Measurements from ENCODE around the gene IPO4.
"Not testable (repeated sequence)": the region's sequence is repeated elsewhere in the genome, so short reads cannot be mapped to it uniquely, and the experiment has no call there.

The IPO4 gene, protein sequence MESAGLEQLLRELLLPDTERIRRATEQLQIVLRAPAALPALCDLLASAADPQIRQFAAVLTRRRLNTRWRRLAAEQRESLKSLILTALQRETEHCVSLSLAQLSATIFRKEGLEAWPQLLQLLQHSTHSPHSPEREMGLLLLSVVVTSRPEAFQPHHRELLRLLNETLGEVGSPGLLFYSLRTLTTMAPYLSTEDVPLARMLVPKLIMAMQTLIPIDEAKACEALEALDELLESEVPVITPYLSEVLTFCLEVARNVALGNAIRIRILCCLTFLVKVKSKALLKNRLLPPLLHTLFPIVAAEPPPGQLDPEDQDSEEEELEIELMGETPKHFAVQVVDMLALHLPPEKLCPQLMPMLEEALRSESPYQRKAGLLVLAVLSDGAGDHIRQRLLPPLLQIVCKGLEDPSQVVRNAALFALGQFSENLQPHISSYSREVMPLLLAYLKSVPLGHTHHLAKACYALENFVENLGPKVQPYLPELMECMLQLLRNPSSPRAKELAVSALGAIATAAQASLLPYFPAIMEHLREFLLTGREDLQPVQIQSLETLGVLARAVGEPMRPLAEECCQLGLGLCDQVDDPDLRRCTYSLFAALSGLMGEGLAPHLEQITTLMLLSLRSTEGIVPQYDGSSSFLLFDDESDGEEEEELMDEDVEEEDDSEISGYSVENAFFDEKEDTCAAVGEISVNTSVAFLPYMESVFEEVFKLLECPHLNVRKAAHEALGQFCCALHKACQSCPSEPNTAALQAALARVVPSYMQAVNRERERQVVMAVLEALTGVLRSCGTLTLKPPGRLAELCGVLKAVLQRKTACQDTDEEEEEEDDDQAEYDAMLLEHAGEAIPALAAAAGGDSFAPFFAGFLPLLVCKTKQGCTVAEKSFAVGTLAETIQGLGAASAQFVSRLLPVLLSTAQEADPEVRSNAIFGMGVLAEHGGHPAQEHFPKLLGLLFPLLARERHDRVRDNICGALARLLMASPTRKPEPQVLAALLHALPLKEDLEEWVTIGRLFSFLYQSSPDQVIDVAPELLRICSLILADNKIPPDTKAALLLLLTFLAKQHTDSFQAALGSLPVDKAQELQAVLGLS

DNA sequence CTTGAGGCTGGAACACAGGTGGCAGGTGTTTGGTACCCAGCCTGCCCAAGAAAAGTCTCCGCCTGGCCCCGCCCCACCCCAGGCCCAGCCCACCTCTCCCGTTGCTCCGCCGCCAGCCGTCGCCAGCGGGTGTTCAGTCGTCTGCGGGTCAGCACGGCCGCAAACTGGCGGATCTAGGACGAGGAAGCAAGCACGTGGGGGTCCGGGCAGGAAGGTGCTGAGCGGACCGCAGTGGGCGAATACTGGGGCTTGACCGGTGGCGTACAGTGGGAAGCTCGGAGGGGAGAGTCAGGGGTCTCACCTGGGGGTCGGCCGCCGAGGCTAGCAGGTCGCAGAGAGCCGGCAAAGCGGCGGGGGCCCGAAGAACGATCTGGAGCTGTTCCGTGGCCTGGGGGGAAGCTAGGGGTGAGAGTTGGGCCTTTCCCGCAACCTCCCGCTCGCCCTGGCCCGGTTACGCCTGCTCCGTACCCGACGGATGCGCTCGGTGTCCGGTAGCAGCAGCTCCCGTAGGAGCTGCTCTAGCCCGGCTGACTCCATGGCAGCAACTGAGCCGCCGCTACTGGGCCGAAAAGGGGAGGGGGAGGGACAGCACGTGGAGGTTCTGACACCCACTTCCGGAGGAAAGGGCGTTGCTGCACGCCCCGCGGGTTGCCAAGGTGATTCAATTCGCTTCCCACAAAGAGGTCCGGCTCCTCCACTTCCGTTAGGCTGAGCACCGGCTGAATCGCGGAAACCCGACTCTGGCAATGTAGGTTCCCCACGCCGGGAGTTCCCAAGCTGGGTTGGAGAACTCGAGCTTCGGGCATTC lies at the start of gene IPO4:
TSS of gene IPO4 (minus strand) at position 566 of the 808 bp plus-strand sequence. CDS start at position 537, 29 bp downstream.
- DNase-seq = peak; percentile 66 to 97 (median 93)

DNA sequence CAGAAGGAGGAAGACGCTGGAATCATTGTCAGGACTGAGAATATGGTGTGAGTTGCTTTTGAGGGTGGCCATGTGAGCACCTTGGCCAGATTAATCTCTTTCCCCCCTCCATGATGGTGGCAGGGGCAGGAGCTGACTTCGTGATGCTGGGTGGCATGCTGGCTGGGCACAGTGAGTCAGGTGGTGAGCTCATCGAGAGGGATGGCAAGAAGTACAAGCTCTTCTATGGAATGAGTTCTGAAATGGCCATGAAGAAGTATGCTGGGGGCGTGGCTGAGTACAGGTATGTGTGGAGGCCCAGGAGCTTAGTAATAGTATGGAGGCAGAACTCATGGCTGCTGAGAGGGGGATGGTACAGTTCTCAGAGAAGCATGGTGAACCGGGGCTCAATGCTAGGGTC lies 49.5 kb upstream of the IPO4 start:
- no peak for DNase-seq

DNA sequence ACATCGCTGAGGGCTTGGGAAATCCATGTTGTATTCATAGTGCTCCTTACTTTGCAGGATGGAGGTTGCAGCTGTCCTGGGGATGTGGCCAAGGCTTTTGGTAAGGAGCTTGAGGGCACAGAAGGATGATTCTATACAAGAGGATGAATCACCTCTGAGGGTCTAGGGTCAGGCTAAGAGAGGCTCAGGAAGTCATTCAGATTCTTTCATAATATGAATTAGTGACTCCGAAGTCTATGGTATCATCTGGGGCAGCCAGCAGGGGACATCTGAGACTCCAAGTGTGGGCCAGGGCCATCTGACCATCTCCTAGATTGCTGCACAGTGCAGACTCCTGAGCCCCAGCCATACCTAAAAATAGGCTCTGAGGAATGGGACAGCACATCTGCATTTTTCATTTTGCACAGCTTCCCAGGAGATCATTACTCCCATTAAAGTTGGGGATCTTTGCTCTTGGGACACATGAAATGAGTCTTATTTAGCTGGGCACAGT lies 48.9 kb upstream of the IPO4 start:
- DNase-seq = no peak

DNA sequence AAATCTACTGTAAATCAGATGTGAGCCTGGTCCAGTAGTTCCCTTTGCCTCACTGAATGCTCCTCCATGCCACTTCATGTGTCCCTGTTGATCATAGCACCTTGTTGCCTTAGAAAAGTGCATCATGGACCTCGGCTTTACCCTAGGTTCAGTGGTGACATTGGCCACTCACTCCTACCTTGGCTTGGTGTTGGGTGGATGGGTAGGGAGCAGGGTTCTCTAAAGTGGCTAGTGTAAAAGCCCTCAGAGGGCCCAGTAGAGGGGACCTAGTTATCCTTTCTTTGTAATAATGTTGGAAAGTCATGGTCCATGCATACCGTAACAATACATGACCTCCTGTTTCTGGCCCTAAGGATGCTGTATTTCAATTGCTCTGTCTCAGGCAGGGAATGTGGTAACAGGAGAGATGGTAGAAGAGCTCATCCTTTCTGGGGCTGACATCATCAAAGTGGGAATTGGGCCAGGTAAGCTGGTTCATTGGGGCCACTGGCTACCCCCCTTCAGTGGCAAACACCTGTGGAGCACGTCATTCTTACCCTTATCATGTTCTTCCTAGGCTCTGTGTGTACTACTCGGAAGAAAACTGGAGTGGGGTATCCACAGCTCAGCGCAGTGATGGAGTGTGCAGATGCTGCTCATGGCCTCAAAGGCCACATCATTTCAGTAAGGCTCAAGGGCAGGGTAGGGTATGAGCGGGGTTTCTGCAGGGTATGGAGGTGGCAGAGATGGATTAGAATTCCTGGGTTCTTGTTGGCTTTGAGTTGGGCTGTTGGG lies 48.3 kb upstream of the IPO4 start:
- DNase-seq = no peak

DNA sequence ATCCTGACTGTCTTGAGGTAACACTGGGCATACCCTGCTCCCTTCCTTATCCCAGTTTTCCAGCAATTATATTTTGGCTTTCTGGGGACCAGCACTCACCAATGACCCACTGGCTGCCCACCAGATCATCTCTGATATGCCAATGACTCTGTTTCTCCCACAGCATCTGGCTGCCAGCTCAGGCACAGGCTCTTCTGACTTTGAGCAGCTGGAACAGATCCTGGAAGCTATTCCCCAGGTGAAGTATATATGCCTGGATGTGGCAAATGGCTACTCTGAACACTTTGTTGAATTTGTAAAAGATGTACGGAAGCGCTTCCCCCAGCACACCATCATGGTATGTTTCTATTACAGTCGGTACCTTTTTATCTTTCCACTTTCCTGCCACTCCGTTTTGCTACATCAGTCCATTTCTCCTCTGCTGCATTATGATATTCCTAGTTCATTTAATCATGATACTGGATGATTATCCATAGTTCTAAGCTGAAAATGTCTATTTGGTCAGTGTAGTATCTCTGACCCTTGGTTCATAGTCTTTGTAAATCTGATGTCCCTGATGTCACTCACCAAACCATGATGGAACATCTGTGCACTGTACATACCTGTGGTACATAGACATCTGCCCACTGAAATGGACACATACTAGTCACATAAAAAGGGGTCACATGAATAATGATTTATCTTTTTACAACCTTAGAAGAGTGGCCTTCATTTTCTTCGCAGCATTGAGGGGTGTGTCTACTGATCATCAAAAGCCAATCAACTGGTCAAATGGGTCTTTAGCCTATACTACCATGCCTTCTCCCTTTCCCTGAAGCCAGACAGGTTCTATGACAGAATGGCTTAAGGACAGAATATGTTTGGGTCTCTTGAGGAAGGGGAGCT lies 47.4 kb upstream of the IPO4 start:
- DNase-seq = no peak

DNA sequence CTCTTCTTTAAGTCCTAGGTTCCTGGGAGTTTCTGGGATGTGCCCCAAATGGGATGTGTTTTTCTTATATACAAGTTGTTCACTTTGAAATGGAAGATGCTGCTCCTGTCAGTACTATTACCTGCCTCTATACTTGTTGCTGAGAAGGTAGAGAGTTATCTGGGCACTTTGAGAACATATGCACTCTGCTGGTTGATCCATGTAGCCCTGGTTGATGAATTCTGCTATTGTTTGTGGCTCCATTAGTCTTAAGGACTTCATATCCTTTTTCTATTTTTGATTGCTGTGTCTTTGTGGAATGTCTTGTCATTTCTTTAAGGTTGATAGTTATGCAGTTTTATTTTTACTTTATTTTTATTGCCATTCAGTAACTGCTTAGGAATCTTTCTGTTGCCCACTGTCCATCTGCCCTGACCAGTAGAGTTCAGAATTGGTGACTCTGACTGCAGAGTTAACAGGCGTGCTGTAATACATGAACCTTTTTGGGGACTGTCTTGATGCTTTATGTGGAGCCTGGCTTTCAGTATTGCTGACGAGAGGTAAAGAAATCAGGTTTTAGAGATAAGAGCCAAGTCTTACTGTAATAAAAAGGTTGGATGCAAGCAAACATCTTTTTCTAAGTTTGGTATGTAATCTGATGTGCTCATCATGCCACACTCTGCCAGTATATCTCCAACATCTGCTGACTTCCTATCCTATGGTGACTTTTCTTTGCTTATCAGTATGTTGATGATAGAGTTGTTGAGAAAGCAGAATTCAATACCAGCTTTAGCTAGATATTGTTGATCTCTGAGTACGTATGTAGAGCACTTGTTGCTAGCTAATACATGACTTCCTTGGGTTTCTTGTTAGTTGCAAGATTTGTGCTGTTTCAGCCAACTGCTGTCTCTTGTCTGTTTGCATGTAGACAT lies 45.7 kb upstream of the IPO4 start:
- DNase-seq = no peak

DNA sequence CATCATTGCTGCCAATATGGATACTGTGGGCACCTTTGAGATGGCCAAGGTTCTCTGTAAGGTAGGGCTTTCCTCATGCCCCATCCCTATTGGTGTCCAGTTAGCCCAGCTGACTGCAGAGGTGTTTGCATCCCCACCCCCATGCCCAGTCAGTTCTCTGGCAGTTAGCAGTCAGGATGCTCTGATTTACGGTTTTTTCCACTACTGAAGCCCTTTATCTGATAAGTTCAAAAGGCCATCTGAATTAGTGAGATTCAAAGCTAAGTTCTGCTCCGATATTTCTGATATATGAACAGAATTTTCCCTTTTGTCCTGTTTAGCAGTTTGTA lies 44.9 kb upstream of the IPO4 start:
- peak in 1 of 58 donors; percentile 12 for DNase-seq

DNA sequence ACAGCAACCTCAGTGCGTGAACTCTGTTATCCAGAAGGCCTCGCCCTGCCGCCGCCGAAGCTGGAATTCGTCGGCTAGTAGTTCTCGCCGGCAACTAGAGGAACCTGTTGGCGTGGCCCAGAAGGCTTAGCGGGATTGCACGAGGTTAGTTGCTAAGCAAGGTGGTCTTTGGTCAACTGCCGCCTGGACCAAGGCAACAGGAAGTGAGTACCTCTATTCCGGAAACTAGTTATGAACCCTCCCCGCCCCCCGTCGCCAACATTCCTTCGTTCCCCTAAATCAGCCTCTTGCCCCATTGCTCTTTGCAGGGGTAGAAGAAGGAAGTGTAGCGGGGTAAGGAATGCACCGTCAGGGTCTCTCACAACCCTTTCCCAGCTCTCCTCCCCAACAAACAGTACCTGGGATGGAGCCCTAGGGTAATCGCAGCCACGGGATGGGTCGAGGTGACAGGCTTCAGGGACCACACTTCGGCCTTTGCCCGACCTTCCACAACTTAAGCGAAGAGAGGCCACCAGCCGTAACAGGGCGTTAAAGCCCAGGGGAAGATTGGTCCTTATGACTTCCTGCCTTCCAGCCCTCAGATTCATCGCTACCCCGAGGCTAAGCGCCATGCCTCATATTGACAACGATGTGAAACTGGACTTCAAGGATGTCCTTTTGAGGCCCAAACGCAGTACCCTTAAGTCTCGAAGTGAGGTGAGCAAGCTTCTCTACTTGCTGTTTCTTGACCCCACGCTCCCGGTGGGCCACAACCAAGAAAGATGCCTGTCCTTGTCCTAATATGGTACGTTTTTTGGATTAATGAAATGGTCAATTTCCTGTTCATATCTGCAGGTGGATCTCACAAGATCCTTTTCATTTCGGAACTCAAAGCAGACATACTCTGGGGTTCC lies 44.3 kb upstream of the IPO4 start, which contains the start of gene GMPR2:
TSS of gene GMPR2 (plus strand) at position 285 of the 893 bp plus-strand sequence. CDS start at position 610, 325 bp downstream.
- DNase-seq = peak in 18 of 58 donors; percentile 34 to 98 (median 86)

DNA sequence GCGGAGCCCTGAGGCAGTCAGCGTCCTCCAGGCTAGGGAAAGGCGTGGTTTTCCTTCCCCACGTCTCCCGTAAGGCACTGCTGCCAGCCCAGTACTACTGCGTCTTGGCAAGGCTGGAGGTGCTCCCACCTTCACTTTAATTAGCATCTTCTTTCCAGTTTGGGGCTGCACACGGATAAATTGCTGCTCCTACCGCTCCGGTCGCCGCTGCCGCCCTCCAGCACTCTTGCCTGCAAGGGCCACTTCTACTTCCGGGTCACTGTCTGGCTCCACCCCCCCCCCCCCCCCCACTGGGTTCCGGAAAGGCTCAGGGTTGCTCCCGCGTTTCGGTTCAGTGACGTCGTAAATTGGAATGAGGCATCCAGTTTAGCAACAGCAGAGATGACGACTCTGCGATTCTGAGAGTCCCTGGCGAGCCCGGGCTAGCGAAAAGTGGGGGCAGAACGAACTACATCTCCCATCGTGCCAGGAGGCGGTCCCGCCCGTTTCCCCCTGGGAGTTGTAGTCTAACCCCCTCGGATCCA lies 43.6 kb upstream of the IPO4 start, which contains the start of gene NEDD8:
TSS of gene NEDD8 (minus strand) at position 247 of the 524 bp plus-strand sequence. CDS start at position 147, 100 bp downstream.
- peak; percentile 60 to 100 (median 93) for DNase-seq

DNA sequence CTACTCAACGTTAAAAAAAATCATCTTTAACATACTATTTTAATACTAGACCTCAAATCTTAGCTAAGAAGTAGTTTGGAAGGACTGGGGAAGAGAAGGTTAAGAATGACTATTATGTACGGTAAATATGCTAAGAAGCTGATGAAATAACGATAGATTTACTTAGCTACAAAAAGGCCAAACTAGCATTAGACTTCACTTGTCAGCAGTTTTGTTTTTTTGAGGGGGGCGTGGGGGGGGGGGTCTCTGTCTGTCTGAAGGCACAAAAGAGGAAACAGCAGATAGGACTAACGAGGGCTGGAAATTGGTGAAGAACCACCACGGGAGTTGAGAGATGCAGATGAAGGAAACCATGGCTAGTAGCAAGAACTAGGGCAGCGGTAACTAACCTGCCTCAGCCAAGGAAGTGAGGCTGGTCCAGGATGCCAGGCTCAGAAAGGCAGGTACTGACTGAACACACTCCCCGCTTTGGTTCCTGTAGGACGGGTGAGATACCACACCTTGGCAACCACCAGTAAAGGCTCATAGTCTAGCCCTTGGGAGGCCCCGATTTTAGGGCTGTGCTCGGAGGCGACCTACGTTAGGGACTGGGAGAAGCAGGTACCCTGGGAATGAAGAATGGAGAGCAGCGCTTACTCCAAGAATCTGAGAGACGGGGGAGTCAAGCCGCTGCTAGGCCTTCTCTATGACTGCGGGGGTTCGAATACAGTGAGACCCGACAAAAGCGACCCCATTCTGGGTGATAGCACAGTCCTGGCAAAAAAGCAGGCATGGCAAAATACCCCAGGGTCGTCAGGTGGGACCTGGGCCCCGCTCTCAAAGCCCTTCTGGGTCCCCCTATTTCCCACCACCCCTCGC lies 42.9 kb upstream of the IPO4 start:
- peak in 7 of 58 donors; percentile 35 to 54 (median 42) for DNase-seq

DNA sequence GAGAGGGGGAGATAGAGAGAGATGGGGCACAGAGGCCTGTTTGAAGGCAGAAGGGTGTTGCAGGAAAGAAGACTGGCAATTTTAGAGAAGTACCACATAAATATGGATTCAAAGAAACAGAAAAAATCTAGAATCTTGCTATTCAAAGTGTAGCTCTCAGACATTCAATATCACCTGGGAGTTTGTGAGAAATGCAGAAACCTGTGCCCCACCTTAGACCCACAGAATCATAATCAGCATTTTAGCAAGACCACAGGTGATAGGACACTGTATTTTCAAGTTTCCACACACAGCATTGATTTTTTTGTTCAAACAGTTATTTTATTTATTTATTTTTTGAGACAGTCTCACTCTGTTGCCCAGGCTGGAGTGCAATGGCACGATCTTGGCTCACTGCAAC lies 40.3 kb upstream of the IPO4 start:
- DNase-seq = no peak

DNA sequence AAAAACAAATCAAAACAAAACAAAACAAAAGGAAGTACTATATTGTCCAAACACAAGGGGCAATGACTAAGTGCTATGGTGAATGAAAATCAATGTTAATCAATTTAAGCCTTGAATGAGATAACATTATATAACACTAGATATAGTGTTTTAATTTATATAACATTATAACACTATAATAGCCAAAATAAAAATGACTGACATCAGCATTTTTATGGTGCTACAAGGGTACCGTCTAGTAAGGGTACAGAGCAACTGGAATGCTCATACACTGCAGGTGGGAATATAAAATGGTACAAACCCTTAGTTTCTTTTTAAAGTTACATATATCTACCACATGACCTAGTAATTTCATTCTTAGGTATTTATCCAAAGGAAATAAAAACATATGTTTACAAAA lies 37.9 kb upstream of the IPO4 start:
- DNase-seq = no peak

DNA sequence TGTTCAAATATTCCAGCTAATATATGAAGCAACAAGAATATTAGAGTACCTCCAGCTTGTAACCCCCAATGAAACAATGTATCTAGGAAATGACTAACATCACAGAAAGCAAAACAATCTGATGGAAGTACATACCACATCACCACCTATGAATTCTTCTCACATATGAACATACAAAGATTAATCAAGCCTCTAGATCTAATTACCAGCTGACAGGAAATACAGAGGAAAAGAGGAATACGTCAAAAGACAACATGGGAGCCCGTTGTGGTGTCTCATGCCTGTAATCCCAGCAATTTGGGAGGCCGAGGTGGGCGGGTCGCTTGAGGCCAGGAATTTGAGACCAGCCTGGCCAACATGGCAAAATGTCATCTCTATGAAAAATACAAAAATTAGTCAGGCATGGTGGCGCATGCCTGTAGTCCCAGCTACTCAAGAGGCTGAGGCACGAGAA lies 36.0 kb upstream of the IPO4 start:
- no peak for DNase-seq

DNA sequence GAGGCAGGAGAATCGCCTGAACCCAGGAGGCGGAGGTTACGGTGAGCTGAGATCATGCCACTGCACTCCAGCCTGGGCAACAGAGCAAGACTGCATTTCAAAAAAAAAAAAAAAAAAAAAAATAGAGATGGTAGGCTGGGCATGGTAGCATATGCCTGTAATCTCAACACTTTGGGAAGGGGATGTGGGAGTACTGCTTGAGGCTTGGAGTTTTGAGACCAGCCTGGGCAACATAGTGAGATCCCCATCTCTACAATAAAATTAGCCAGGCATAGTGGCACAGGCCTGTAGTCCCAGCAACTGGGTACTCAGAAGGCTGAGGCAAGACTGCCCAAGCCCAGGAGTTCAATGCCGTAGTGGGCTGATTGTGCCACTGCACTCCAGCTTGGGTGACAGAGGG lies 34.4 kb upstream of the IPO4 start:
- DNase-seq = not testable (repeated sequence)

DNA sequence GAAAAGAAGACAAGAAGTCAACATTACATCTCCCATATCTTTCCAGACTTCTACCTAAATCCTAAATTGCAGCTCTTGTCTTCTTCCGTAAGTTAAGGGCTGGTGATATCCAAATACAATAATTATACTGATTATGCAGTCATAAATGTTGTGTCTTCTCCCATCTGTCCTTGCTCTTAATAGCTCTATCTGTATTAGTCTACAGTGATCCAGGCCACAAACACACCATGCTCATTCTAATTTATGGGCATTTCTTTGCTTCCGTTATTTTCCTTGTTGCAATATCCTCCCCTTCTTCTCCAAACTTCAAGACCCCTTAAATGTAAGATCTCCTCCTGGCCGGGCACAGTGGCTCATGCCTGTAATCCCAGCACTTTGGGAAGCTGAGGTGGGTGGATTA lies 30.9 kb upstream of the IPO4 start:
- DNase-seq = no peak
